IMR-90 (cell line): ENCODE data around the gene CTSL. TPM values are rescaled to one million over a fixed set of nuclear protein-coding genes. Genes with fewer than 3 reads are reported as not detected.

Experiments
- ATAC-seq: fragments of 200-7000 bp; cut with Tn5 transposase; 2 replicates; pipeline ENCODE4 v1.9.1; 2020; ENCODE audit warnings: low read depth, mild to moderate bottlenecking, moderate library complexity
- BruUV-seq: library from RNA; stranded (reverse); fragments of 400-500 nt; replicated peaks from 2 replicates; lab custom pipeline; 2021; lab: Mats Ljungman, UMichigan
- CTCF ChIA-PET: fragments of 300-600 bp; formaldehyde crosslinking; extraction: SDS; loops from one replicate; lab custom pipeline; 2021; ENCODE audit warnings: antibody characterized with exemption; lab: Yijun Ruan, JAX
- POLR2A ChIA-PET: fragments of 300-600 bp; sonication (Branson Sonifier 250); formaldehyde crosslinking; loops from one replicate; lab custom pipeline; 2022; ENCODE audit warnings: antibody characterized with exemption; ENCODE audit not compliant: unreplicated experiment; lab: Charles Lee
- DNase-seq: peaks from one replicate; pipeline ENCODE4 v3.0.0; 2013
- H2AFZ ChIP-seq: replicated peaks from 2 replicates; pipeline ENCODE3; 2013; ENCODE audit warnings: low read length, mild to moderate bottlenecking; ENCODE audit not compliant: poor library complexity
- H2AK5ac ChIP-seq: 2 replicates; pipeline ENCODE4 v1.6.1; 2013; ENCODE audit warnings: low read depth, low read length, inconsistent platforms
- H2AK9ac ChIP-seq: replicated peaks from 2 replicates; pipeline ENCODE3; 2013; ENCODE audit warnings: mild to moderate bottlenecking, low read depth, low read length, moderate library complexity; ENCODE audit not compliant: poor library complexity
- H2BK120ac ChIP-seq: 2 replicates; pipeline ENCODE4 v1.6.1; 2013; ENCODE audit warnings: low read depth, low read length, inconsistent platforms
- H2BK15ac ChIP-seq: 3 replicates; pipeline ENCODE4 v1.6.1; 2013; ENCODE audit warnings: low read depth, low read length, inconsistent platforms
- H2BK20ac ChIP-seq: 2 replicates; pipeline ENCODE4 v1.6.1; 2013; ENCODE audit warnings: low read depth, mild to moderate bottlenecking, inconsistent platforms, low read length, moderate library complexity
- H2BK5ac ChIP-seq: 2 replicates; pipeline ENCODE4 v1.6.1; 2013; ENCODE audit warnings: mild to moderate bottlenecking, low read depth, low read length, inconsistent platforms; ENCODE audit not compliant: poor library complexity, severe bottlenecking
- H3K14ac ChIP-seq: replicated peaks from 2 replicates; pipeline ENCODE4 v1.6.1; 2013; ENCODE audit warnings: low read depth, low read length, inconsistent platforms
- H3K18ac ChIP-seq: 2 replicates; pipeline ENCODE4 v1.6.1; 2013; ENCODE audit warnings: low read depth, low read length, control low read depth
- H3K23ac ChIP-seq: 2 replicates; pipeline ENCODE4 v1.6.1; 2013; ENCODE audit warnings: low read depth, low read length, inconsistent platforms
- H3K27ac ChIP-seq: 2 replicates; pipeline ENCODE4 v1.5.1; 2013; ENCODE audit warnings: mild to moderate bottlenecking, control low read depth, low read length; ENCODE audit not compliant: insufficient read depth
- H3K27me3 ChIP-seq: 2 replicates; pipeline ENCODE4 v1.6.1; 2013; ENCODE audit warnings: low read length; ENCODE audit not compliant: control insufficient read depth, insufficient read depth
- H3K36me3 ChIP-seq: 2 replicates; pipeline ENCODE4 v1.6.1; 2013; ENCODE audit warnings: low read length, mixed read lengths; ENCODE audit not compliant: control insufficient read depth, insufficient read depth
- H3K4ac ChIP-seq: 2 replicates; pipeline ENCODE4 v1.6.1; 2013; ENCODE audit warnings: low read depth, low read length, inconsistent platforms
- H3K4me1 ChIP-seq: 2 replicates; pipeline ENCODE4 v1.6.1; 2013; ENCODE audit warnings: low read length, mixed read lengths; ENCODE audit not compliant: control insufficient read depth, insufficient read depth
- H3K4me2 ChIP-seq: 2 replicates; pipeline ENCODE4 v1.6.1; 2013; ENCODE audit warnings: low read depth, mild to moderate bottlenecking, control low read depth, low read length, moderate library complexity
- H3K4me3 ChIP-seq: 2 replicates; pipeline ENCODE4 v1.5.1; 2013; ENCODE audit warnings: low read depth, mild to moderate bottlenecking, control low read depth, low read length, moderate library complexity; ENCODE audit not compliant: insufficient read depth
- H3K56ac ChIP-seq: 2 replicates; pipeline ENCODE4 v1.6.1; 2013; ENCODE audit warnings: low read length, inconsistent platforms; ENCODE audit not compliant: insufficient read depth; ENCODE audit errors: extremely low read depth
- H3K79me1 ChIP-seq, 2 experiments: 2 replicates each; pipeline ENCODE4 v1.6.1; 2013; ENCODE audit warnings: low read length in 2 of 2, inconsistent platforms in 1 of 2, low read depth in 1 of 2
- H3K9ac ChIP-seq: 2 replicates; pipeline ENCODE4 v1.6.1; 2013; ENCODE audit warnings: low read depth, low read length, control low read depth
- H3K9me1 ChIP-seq: 2 replicates; pipeline ENCODE4 v1.6.1; 2013; ENCODE audit warnings: low read length, inconsistent platforms; ENCODE audit not compliant: insufficient read depth
- H3K9me3 ChIP-seq: 2 replicates; pipeline ENCODE4 v1.6.1; 2013; ENCODE audit warnings: low read length; ENCODE audit not compliant: control insufficient read depth, insufficient read depth
- H4K20me1 ChIP-seq: 2 replicates; pipeline ENCODE4 v1.6.1; 2013; ENCODE audit warnings: low read length, inconsistent platforms; ENCODE audit not compliant: insufficient read depth
- H4K5ac ChIP-seq: 2 replicates; pipeline ENCODE4 v1.6.1; 2013; ENCODE audit warnings: mild to moderate bottlenecking, low read depth, low read length, control low read depth
- H4K8ac ChIP-seq, 2 experiments: 2 replicates each; pipeline ENCODE4 v1.6.1; 2013; ENCODE audit warnings: low read depth in 2 of 2, low read length in 2 of 2, control low read depth in 1 of 2, inconsistent platforms in 1 of 2
- H4K91ac ChIP-seq: 2 replicates; pipeline ENCODE4 v1.6.1; 2013; ENCODE audit warnings: low read depth, low read length, inconsistent platforms; ENCODE audit not compliant: insufficient read depth
- BHLHE40 ChIP-seq: fragments of 150-350 bp; IDR thresholded peaks from 2 replicates; pipeline ENCODE4 v1.6.1; 2016; ENCODE audit warnings: mild to moderate bottlenecking, low read depth, low read length
- CEBPB ChIP-seq: IDR thresholded peaks from 2 replicates; pipeline ENCODE4 v1.6.1; 2012; ENCODE audit warnings: low read depth, low read length, improper control_type of control experiment
- CHD1 ChIP-seq: IDR thresholded peaks from 2 replicates; pipeline ENCODE4 v1.6.1; 2012; ENCODE audit warnings: low read depth, low read length, improper control_type of control experiment
- CTCF ChIP-seq: conservative IDR thresholded peaks from 2 replicates; pipeline ENCODE4 v1.5.1; 2012; ENCODE audit warnings: mild to moderate bottlenecking, low read depth, low read length, improper control_type of control experiment
- ELK1 ChIP-seq: fragments of 150-350 bp; IDR thresholded peaks from 2 replicates; pipeline ENCODE4 v1.6.1; 2016; ENCODE audit warnings: low read depth, mild to moderate bottlenecking, low read length, moderate library complexity, borderline replicate concordance
- FOS ChIP-seq: fragments of 150-350 bp; IDR thresholded peaks from 2 replicates; pipeline ENCODE4 v1.6.1; 2016; ENCODE audit warnings: low read depth, low read length
- MAFK ChIP-seq: IDR thresholded peaks from 2 replicates; pipeline ENCODE4 v1.6.1; 2012; ENCODE audit warnings: low read depth, low read length, improper control_type of control experiment
- MAZ ChIP-seq: IDR thresholded peaks from 2 replicates; pipeline ENCODE4 v1.6.1; 2012; ENCODE audit warnings: low read depth, mild to moderate bottlenecking, low read length, improper control_type of control experiment, moderate library complexity, borderline replicate concordance
- MXI1 ChIP-seq: IDR thresholded peaks from 2 replicates; pipeline ENCODE4 v1.6.1; 2012; ENCODE audit warnings: low read depth, mild to moderate bottlenecking, low read length, moderate library complexity, borderline replicate concordance
- NFE2L2 ChIP-seq: fragments of 150-350 bp; IDR thresholded peaks from 2 replicates; pipeline ENCODE4 v1.6.1; 2016; ENCODE audit warnings: low read depth, mild to moderate bottlenecking, low read length
- POLR2A ChIP-seq: IDR thresholded peaks from 2 replicates; pipeline ENCODE4 v1.6.1; 2012; ENCODE audit warnings: mild to moderate bottlenecking, low read depth, low read length
- RAD21 ChIP-seq: IDR thresholded peaks from 2 replicates; pipeline ENCODE4 v1.6.1; 2012; ENCODE audit warnings: low read length, improper control_type of control experiment
- RCOR1 ChIP-seq: IDR thresholded peaks from 2 replicates; pipeline ENCODE4 v1.6.1; 2012; ENCODE audit warnings: mild to moderate bottlenecking, low read length, improper control_type of control experiment; ENCODE audit not compliant: insufficient replicate concordance
- RFX5 ChIP-seq: IDR thresholded peaks from 2 replicates; pipeline ENCODE4 v1.8.0; 2012; ENCODE audit warnings: low read depth, mild to moderate bottlenecking, low read length, moderate library complexity
- SMC3 ChIP-seq: fragments of 150-350 bp; IDR thresholded peaks from 2 replicates; pipeline ENCODE4 v1.6.1; 2016; ENCODE audit warnings: low read depth, mild to moderate bottlenecking, antibody characterized with exemption, low read length, moderate library complexity
- USF2 ChIP-seq: fragments of 150-350 bp; IDR thresholded peaks from 2 replicates; pipeline ENCODE4 v1.6.1; 2017; ENCODE audit warnings: mild to moderate bottlenecking, antibody characterized with exemption, low read length, low read depth
- WGBS, 2 experiments: methylation state at CpG; one replicate each; pipeline versions ENCODE4 v1.1.5 to v1.1.7; 2013; ENCODE audit warnings: missing lambda C conversion rate in 2 of 2; ENCODE audit not compliant: insufficient read length in 1 of 2; ENCODE audit errors: extremely low coverage in 2 of 2; 5-methylcytosine and 5-hydroxymethylcytosine counted together
- dilution Hi-C: fragments of 300-500 bp; cut with HindIII; formaldehyde crosslinking; loops from one replicate; pipeline ENCODE4 v1.14.3; 2018; ENCODE audit warnings: low sequenced_read_pairs; ENCODE audit not compliant: unreplicated experiment
- in situ Hi-C: fragments of 300-500 bp; cut with MboI; formaldehyde crosslinking; loops from 3 replicates; pipeline ENCODE4 v1.14.3; 2019; ENCODE audit warnings: low sequenced_read_pairs, inconsistent platforms, mixed read lengths
- intact Hi-C: fragments of 100-400 bp; cut with micrococcal nuclease; formaldehyde crosslinking; loops from 2 replicates; pipeline ENCODE4 v1.10.0; 2022
- polyA plus RNA-seq, 3 experiments: library from polyadenylated mRNA; depleted of rRNA; stranded (reverse); fragments of >200 nt; gene quantifications; 2 replicates each; pipeline ENCODE4 v1.2.3, GENCODE V29; 2012; ENCODE audit warnings: low replicate concordance in 1 of 3
- total RNA-seq: library from RNA; depleted of rRNA; stranded (reverse); fragments of >200 nt; gene quantifications from 2 replicates; pipeline ENCODE4 v1.2.3, GENCODE V29; 2012

Gene CTSL
- total and polyA plus RNA-seq, 2 of the 4 experiments (the other 2 are of a cell fraction), result 57.0 to 112 TPM

GRCh38 chr9:87720173-87720572 is 5.7 kb upstream of the CTSL start:
- H3K4me3 ChIP-seq, result no peak overlapping the region
- no peak overlapping the region for H3K4me2 ChIP-seq
- no peak overlapping the region for H3K4ac ChIP-seq
- H4K91ac ChIP-seq, result no peak overlapping the region
- no peak overlapping the region for H3K56ac ChIP-seq
- dilution Hi-C loops, result no loop called here
- no peaks in the 10 kb centered on the region for H3K36me3 ChIP-seq
- no peak for DNase-seq
- H3K27me3 ChIP-seq, result no peaks in the 10 kb centered on the region; the same call in 1 of the 2 replicates
- no peak overlapping the region for H2BK20ac ChIP-seq
- no peak overlapping the region for H3K23ac ChIP-seq
- H3K79me1 ChIP-seq, result no peaks in the 10 kb centered on the region
- H2BK120ac ChIP-seq, result no peak overlapping the region
- H2BK5ac ChIP-seq, result no peak overlapping the region
- H3K9ac ChIP-seq, result no peak overlapping the region
- no peak overlapping the region for H2AFZ ChIP-seq
- WGBS, 2 experiments, result no CpG with 5 or more reads among the region's 2 CpGs
- ChIA-PET CTCF (no interaction called here), POLR2A (no interaction called here)
- no peak for ATAC-seq
- no peak overlapping the region for H3K14ac ChIP-seq
- H3K4me1 ChIP-seq, result no peaks in the 10 kb centered on the region
- in situ Hi-C loops, result loop anchor here (25.0 kb wide), 1 partner anchor 842 kb away; no protein-coding TSS in a partner anchor
- H2BK15ac ChIP-seq, result no peak overlapping the region
- no peak overlapping the region for H4K8ac ChIP-seq
- H3K18ac ChIP-seq, result no peak overlapping the region
- TF ChIP-seq MAFK, result no peak
- no peak for TF ChIP-seq RCOR1
- TF ChIP-seq USF2, result no peak
- no peak for TF ChIP-seq POLR2A
- no peak for TF ChIP-seq FOS
- TF ChIP-seq BHLHE40, result no peak
- no peak for TF ChIP-seq CHD1
- TF ChIP-seq MAZ, result no peak
- no peak for TF ChIP-seq CTCF
- no peak for TF ChIP-seq SMC3
- TF ChIP-seq NFE2L2, result no peak
- no peak for TF ChIP-seq MXI1
- TF ChIP-seq ELK1, result no peak
- no peak for TF ChIP-seq RAD21
- TF ChIP-seq CEBPB, result no peak
- TF ChIP-seq RFX5, result no peak
- no peak overlapping the region for H2AK5ac ChIP-seq
- no peaks in the 10 kb centered on the region for H3K9me3 ChIP-seq
- BruUV-seq, result no TSS peak
- no peak overlapping the region for H4K5ac ChIP-seq
- no peaks in the 10 kb centered on the region for H4K20me1 ChIP-seq
- intact Hi-C loops, result no loop called here
- H2AK9ac ChIP-seq, result no peak overlapping the region
- H3K9me1 ChIP-seq, result no peaks in the 10 kb centered on the region
- no peak overlapping the region for H3K27ac ChIP-seq
